GM18867 (cell line): ENCODE measurements around the gene FFAR3.
"Not testable (repeated sequence)": the region's sequence is repeated elsewhere in the genome, so short reads cannot be mapped to it uniquely, and the experiment has no call there.

ENCODE experiments used
- ATAC-seq: cut with Tn5 transposase; IDR thresholded peaks from one replicate; pipeline ENCODE4 v1.9.1; 2021; ENCODE audit warnings: mild to moderate bottlenecking, moderate library complexity; ENCODE audit not compliant: unreplicated experiment

FFAR3 gene

DNA sequence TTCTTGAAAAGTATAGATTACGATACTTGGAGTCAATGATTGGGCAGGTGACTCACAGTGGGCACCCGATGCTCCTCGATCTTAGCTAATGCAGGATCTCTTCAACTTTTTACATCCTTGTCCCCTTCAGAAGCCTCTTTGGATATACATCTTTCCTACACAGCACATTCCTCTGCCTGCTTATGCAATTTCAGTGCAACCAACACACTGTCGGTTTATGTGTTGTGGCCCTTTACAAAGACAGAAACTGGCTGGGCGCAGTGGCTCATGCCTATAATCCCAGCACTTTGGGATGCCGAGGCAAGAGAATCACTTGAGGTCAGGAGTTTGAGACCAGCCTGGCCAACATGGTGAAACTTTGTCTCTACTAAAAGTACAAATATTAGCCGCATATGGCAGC is 15.2 kb downstream of the FFAR3 start:
- no peak for ATAC-seq

DNA sequence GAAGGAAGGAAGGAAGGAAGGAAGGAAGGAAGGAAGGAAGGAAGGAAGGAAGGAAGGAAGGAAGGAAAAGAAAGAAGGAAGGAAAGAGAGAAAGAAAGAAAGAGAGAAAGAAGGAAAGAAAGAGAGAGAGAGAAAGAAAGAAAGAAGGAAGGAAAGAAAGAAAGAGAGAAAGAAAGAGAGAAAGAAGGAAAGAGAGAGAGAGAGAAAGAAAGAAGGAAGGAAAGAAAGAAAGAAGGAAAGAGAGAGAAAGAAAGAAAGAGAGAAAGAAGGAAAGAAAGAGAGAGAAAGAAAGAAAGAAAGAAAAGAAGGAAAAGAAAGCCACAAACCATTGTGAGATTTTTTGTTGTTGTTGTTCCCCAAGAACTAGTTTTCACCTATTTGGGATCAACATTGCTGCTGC is 15.8 kb downstream of the FFAR3 start:
- ATAC-seq: not testable (repeated sequence)

DNA sequence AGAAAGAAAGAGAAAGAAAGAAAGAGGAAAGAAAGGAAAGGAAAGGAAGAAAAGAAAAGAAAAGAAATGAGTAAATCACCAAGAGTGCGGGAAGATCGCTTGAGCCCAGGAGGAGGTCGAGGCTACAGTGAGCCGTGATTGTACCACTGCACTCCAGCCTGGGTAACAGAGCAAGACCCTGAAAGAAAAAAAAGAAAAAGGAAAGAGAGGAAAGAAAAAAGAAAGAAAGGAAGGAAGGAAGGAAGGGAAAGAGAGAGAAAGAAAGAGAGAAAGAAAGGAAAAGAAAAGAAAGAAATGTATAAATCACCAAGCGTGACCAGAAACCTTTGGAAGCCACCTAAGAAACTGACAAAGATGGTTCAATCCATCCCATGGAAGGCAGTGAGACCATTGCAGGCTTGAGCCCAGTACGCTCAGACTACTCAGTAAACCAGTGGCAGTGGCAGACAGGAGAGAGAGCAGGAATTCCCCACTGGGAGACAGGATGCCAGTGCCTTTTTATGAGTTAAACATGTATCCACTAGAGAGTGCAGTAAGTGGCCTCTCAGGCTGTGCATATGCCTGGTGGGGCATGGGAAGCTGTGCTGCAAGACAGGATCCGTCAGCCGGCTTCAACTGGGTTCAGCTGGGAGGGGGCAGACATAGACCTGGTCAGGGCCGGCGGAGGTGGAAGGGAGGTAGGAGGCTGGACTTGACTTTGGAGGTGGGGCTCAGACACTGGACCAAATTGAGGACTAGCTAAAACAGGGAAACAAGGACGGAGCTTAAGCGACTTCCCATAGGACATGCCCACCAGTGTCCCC is 17.4 kb downstream of the FFAR3 start:
- no peak for ATAC-seq

DNA sequence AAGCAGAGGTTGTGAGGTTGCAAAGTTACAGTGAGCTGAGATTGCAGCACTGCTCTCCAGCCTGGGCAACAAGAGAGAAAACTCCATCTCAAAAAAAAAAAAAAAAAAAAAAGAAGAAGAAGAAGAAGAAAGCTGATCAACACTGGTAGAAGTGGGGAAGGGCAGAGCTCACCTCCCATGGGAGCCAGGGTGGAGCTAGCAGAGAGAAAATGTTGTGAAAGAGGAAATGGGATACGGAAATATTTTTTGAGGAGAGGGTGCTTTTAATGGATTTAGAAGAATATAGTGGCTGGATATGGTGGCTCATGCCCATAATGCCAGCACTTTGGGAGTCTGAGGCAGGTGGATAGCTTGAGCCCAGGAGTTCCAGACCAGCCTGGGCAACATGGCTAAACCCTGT is 19.4 kb downstream of the FFAR3 start:
- ATAC-seq: no peak

DNA sequence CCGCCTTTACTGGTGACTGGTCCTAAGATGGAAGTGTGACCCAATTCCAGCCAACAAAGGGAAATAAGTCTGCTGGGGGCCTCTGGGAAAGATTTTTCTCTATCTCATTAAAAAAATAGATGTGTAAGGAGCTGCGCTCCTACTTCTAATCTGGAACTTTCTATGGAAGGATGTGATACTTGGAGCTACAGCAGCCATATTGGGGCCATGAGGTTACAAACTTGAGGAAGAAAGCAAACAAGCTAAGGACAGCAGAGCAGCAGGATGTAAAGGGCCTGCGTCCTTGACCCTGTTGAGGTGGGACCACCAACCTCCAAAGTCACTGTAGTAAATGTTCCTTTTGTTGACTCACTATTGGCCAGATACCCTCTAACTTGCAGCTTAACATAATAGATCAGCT is 20.1 kb downstream of the FFAR3 start:
- ATAC-seq: no peak

DNA sequence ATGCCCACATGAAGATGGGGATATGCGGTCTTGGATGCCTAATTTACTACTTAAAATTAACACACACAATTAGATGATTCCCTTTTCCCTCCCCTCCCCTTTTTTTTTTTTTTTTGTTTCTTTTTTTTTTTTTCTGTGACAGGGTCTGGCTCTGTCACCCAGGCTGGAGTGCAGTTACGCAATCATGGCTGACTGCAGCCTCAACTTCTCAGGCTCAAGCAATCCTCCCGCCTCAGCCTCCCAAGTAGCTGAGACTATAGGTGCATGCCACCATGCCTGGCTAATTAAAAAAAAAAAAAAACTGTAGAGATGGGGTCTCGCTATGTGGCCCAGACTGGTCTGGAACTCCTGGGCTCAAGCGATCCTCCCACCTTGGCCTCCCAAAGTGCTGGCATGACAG is 21.3 kb downstream of the FFAR3 start:
- ATAC-seq: not testable (repeated sequence)

DNA sequence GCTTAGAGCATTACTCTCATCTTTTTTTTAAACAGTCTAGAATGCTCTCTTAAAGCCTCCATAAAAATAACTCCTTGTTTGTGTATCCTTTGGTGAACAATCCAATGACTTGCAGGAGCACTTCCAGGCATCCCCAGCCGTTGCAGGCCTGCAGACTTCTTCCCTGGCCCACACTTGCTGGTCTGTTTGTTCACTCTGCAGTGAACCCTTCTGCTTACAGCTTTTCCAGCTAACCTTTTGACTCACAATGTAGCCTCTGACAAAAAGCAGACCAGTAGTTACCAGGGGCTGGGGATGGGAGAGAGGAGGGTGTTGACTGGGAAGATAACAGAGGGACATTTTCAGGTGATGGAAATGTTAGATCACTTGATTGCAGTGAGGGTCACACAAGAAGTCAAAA is 21.7 kb downstream of the FFAR3 start:
- no peak for ATAC-seq

DNA sequence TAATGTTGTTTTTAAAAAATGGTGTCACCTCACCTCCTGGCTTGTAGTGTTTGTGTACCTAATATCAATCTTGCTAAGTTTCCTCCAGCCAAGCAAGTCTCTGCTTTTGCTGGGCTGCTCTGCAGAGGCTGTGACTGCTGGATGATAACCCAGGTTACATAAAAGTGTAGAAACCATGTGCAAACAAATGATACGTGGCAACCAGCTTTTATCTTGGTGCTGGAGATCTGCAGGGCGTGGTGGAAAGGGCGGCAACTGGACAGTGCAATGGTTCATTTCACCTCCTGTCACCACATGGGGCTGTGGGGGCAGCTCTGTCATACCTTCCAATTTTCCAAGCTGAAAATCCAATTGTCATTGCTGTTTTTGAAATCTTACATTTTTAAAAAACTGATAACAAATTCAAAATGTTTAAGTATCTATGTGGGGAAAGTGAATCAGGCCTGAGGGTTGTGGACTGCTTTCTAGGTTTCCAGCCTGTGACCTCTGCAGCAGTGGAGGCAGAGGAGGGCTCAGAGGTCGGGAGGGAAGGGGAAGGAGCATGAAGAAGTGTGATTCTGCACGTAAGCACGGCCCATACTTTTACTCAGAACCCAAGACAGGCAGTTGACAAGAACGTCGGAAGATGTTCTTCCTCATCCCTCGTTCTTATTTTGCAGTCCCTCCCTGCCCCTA is 22.3 kb downstream of the FFAR3 start:
- ATAC-seq: no peak

DNA sequence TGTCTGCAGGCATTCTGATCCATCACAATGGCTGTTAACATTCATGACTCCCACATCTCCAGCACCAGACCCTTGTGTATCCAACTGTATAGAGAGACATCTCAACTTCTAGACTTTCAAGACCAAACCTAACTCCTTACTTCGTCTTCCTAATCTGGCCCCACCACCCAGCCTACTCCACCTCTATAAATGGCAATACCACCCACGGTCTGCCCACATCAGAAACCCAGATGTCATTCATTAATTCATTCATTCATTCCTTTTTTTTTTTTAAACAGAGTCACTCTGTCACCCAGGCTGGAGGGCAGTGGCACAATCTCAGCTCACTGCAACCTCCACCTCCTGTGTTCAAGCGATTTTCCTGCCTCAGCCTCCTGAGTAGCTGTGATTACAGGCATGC is 23.1 kb downstream of the FFAR3 start:
- no peak for ATAC-seq

DNA sequence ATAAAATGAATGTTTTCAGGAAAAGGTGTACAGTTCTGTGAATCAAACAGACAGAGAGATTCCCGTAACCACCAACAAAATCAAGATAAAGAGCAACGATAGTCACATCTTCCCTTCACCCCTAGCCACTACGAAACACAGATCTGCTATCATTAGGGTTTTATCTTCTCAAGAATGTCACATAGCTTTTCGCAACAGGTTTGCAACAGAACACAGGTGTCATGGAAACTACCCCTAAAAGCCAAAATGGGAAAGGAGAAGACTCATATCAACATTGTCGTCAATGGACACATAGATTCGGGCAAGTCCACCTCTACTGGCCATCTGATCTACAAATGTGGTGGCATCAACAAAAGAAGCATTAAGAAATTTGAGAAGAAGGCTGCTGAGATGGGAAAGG is 23.7 kb downstream of the FFAR3 start:
- no peak for ATAC-seq

DNA sequence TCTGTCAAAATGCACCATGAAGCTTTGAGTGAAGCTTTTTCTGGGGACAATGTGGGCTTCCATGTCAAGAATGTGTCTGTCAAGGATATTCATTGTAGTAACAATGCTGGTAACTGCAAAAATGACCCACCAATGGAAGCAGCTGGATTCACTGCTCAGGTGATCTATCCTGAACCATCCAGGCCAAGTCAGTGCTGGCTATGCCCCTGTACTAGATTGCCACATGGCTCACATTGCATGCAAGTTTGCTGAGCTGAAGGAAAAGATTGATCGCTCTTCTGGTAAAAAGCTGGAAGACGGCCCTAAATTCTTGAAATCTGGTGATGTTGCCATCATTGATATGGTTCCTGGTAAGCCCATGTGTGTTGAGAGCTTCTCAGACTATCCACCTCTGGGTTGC is 25.3 kb downstream of the FFAR3 start:
- no peak for ATAC-seq

DNA sequence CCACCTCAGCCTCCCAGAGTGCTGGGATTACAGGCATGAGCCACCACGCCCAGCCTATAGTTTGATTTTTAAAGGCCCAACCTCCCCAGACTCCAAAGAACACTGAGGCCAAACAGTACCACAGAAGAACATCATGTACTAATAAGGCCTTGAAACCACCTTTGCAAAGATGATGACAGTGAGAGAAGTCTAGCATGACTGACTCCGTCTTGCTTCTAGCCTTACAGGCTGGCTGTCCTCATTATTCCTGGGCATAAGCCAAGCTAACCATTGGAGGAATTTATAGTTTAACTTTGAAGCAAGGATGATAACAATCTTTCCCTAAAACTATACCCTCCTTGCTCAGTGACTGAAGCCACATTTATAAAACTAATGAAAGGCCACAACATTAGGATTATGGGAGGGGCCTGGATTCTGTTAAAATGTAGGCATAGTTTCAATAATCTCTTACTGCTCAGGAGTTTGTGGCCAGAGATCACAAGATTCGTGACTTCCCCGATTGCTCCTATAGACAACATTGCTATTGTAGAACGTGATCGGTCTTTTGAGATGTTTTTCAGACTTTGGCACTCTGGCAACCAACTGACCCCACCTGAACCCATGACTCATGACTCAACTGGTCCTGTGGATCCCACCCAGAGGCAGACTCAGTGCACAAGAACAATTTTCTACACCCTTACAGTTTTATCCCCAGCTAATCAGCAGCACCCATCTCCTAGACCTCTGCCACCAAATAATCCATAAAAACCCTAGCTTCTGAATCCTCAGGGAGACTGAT is 30.2 kb downstream of the FFAR3 start:
- no peak for ATAC-seq

DNA sequence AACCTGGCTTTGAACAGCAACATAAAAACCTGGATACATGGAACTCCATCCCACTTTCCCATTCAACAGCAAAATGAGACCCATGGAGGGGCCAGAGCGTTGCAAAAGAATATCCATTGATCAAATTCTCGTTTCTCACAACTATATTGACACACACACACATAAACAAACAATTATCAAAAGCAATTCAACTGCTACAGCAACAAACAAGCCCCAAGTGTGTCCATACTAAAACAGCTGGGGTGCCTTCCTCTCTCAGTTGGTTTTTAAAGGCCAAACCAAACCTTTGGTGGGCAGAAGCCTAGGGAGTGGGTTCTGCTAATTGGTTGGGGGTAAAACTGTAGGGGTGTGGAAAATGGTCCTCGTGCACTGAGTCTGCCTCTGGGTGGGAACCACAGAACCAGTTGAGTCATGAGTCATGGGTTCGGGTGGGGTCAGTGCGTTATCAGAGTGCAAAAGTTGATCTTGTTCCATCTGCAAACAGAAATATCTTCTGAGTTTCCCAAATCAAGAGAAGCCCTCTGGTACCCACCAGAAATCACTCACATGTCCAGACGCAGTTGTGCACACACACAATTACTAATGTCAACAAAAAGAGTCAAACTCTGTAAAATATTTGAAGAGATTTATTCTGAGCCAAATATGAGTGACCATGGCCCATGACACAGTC is 31.1 kb downstream of the FFAR3 start:
- ATAC-seq: no peak

DNA sequence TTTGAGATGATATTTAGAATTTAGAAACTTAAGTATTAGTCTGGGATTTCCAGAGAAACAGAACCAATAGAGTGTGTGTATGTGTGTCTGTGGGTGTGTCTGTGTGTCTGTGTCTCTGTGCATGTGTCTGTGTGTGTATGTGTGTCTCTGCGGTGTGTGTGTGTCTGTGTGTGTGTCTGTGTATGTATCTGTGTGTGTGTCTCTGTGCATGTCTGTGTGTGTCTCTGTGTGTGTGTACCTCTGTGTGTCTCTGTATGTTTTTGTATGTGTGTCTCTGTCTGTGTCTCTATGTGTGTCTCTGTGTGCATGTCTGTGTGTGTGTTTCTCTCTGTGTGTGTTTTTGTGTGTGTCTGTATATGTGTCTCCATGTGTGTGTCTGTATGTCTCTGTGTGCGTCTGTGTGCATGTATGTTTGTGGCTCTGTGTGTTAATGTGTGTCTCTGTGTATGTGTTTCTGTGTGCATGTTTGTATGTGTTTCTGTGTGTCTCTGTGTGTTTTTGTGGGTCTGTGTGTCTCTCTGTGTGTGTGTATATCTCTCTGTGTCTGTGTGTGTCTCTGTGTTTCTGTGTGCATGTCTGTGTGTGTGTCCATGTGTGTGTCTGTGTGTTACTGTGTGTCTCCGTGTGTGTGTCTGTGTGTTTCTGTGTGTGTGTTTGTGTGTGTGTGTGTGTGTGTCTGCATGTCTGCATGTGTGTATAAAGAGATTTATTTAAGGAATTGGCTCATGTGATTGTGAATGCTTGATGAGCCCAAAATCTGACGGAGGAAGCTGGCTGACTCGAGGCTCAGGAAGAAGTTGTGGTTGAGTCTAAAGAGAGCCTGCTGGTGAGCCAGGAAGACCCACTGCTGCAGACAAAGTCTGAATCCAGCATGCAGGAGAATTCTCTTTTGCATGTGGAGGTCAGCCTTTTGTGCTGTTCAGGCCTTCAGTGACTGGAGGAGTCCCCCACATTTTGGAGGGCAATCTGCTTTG is 34.8 kb downstream of the FFAR3 start:
- no peak for ATAC-seq

DNA sequence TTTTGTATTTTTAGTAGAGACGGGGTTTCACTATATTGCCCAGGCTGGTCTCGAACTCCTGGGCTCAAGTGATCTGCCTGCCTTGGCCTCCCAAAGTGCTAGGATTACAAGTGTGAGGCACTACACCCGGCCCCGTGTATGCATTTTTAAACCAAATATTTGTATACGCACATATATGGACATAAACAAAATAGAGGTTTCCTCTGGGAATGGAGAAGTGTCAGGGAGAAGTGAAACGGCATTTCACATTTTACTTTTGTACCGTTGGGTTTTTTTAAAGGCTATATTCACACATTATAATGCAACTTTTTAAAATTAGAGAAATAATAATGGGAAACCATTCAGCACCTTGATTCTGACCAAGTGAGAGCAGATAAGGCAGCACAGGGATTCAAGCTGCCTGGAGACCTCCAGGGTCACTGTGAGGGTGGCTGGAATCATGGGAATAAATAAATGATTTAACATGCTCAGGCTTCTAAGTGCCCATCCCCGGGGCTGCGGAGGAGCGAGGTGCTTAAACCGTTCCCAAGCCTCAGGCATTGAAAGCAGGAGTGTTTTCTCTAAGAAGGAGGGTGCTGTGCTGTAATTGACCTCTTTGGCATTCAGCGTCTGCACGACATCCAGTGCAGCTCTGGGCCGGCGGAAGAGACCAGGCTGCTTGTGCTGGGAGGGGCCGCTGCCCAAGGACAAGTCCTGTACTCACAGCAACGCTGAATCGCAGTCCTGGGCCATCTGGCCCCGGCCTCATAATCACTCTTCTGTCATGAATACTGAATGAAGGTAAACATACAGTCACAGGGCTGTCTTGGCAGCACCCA is 37.3 kb downstream of the FFAR3 start:
- no peak for ATAC-seq

DNA sequence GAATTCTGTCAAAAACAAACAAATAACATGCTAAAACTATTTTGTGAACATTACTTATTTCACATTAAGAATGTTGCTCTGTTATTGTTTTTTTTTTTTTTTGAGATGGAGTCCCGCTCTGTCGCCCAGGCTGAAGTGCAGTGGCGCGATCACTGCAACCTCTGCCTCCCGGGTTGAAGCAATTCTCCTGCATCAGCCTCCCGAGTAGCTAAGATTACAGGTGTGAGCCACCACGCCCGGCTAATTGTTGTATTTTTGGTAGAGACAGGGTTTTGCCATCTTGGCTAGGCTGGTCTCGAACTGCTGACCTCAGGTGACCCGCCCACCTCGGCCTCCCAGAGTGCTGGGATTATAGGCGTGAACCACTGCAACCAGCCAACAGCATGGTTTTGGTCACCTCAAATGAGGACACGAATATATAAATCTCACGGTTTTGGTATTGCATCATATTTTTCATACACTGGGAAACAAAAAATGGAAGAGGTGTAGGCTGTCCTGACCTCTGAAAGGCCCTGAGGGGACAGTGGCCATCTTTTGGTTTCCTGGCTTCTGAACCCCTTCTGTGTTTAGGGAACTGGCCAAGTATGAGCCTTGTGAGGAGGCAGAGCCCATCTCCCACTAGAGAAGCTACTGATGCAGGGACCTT is 38.1 kb downstream of the FFAR3 start:
- no peak for ATAC-seq

DNA sequence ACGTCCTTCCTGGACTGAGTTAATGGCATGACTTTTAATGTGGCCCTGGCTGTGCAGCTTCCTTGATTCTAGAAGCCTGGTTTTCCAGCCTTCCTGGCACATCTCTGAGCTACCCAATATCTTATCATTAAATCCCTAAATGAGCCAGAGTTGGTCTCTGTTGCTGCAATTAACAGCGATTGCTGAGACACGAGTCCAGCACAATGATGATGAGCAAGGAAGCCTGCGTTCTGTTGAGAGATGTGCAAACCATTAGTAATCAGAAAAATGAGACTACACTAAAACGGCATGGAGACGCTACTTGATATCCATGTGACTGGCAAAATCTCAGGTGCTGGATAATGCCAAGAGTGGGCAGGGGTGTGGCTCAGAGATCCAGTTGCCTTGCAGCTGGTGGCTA is 38.8 kb downstream of the FFAR3 start:
- no peak for ATAC-seq

DNA sequence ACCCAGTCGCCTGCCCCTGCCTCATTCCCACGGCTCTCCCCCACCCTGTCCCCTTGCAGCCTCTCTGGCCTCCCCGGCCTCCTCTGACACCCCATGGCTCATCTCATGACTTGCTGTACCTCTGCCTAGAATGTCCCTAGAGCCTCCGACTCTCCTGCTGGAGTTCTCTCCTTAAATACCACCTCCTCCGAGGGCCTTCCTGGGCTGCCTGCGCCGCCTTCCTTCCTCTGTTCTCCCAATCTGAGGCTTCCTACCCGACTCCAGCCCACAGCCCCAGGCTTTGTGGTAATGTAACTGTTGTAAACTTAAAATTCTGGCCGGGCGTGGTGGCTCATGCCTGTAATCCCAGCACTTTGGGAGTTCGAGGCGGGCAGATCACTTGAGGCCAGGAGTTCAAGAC is 40.3 kb downstream of the FFAR3 start:
- no peak for ATAC-seq

DNA sequence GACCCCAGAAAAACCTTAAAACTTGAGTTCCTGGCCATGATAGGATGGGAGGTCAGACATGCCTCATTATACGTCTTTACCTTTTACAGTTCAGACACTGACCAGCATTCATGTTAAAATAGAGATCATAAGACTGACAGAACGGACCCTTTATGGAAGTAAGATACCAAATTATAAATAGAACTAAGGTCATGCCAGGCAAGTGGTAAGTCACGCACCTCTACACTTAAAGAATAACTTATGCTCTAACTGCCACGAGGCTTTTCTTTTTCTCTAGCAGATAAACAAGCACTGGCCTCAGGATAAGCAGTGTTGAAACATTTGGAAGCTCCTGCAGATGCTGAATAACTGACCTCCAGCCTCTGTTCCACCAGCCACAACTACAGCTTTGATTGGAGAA is 41.0 kb downstream of the FFAR3 start:
- no peak for ATAC-seq
